HepG2 (cell line): ENCODE results near the gene BCL11B. TPM values are rescaled to one million over a fixed set of nuclear protein-coding genes. Genes with fewer than 3 reads are reported as not detected.

Source experiments
- ATAC-seq: fragments of 200-7000 bp; cut with Tn5 transposase; 3 replicates; pipeline ENCODE4 v1.9.1; 2020; ENCODE audit warnings: mild to moderate bottlenecking, moderate library complexity
- BruUV-seq: library from RNA; stranded (reverse); fragments of 400-500 nt; replicated peaks from 2 replicates; lab custom pipeline; 2021; lab: Mats Ljungman, UMichigan
- CTCF ChIA-PET: fragments of 300-600 bp; formaldehyde crosslinking; extraction: SDS; loops from one replicate; lab custom pipeline; 2021; ENCODE audit warnings: low total read pairs, inconsistent platforms, low intra/inter-chr PET ratio; lab: Yijun Ruan, JAX
- POLR2A ChIA-PET: fragments of 350-600 bp; sonication (Branson Sonifier 250); formaldehyde crosslinking; loops from one replicate; lab custom pipeline; 2020; ENCODE audit warnings: antibody characterized with exemption, inconsistent platforms; lab: Yijun Ruan, JAX
- DNase-seq: peaks from one replicate; pipeline ENCODE4 v3.0.0-alpha.2; 2015; ENCODE audit warnings: low spot score
- FAIRE-seq: peaks from 3 replicates; lab custom pipeline; 2011; peaks lifted over from hg19 to GRCh38; lab: Jason Lieb, UNC
- H2AFZ ChIP-seq: one replicate; pipeline ENCODE4 v1.6.1; 2011; ENCODE audit warnings: low read length, inconsistent platforms
- H3K27ac ChIP-seq: fragments of 300-600 bp; 3 replicates; pipeline ENCODE4 v1.8.0; 2011; ENCODE audit warnings: mixed run types, mild to moderate bottlenecking, mixed read lengths, low read length, inconsistent platforms; ENCODE audit not compliant: insufficient read depth; ENCODE audit errors: extremely low read length
- H3K27me3 ChIP-seq, 2 experiments: fragments of 200-600 bp in 1 of 2; 2 replicates in 1 of 2; 3 replicates in 1 of 2; pipeline versions ENCODE4 v1.6.0 to v1.8.0; 2011; ENCODE audit warnings: low read length in 2 of 2, mild to moderate bottlenecking in 2 of 2, moderate library complexity in 2 of 2, inconsistent platforms in 1 of 2; ENCODE audit not compliant: insufficient read depth in 2 of 2, control insufficient read depth in 1 of 2
- H3K36me3 ChIP-seq, 2 experiments: fragments of 200-600 bp in 1 of 2; replicated peaks in 1 of 2; 2 replicates in 1 of 2; 3 replicates in 1 of 2; pipeline versions ENCODE4 v1.5.1 to v1.8.0; 2011; ENCODE audit warnings: low read length in 2 of 2, inconsistent platforms in 1 of 2; ENCODE audit not compliant: insufficient read depth in 2 of 2, control insufficient read depth in 1 of 2
- H3K4me1 ChIP-seq: 2 replicates; pipeline ENCODE4 v1.5.1; 2012; ENCODE audit warnings: low read length, inconsistent platforms; ENCODE audit not compliant: insufficient read depth
- H3K4me2 ChIP-seq: 2 replicates; pipeline ENCODE4 v1.6.0; 2011; ENCODE audit warnings: low read depth, low read length, inconsistent platforms
- H3K4me3 ChIP-seq, 3 experiments: fragments of 200-600 bp in 1 of 3; sonication (generic), shearing (Covaris generic) in 1 of 3; replicated peaks in 1 of 3; 2 replicates each; pipeline ENCODE4 v1.5.1; 2011 to 2016; ENCODE audit warnings: low read length in 3 of 3, inconsistent platforms in 2 of 3, low read depth in 2 of 3, mild to moderate bottlenecking in 2 of 3, control low read depth in 1 of 3, mixed read lengths in 1 of 3; ENCODE audit not compliant: insufficient read depth in 1 of 3
- H3K79me2 ChIP-seq: one replicate; pipeline ENCODE4 v1.6.1; 2011; ENCODE audit warnings: low read length, inconsistent platforms; ENCODE audit not compliant: insufficient read depth
- H3K9ac ChIP-seq: 2 replicates; pipeline ENCODE4 v1.6.0; 2011; ENCODE audit warnings: mild to moderate bottlenecking, low read depth, low read length, inconsistent platforms; ENCODE audit not compliant: insufficient read depth
- H3K9me3 ChIP-seq: 2 replicates; pipeline ENCODE4 v1.5.1; 2012; ENCODE audit warnings: mild to moderate bottlenecking, low read length
- H4K20me1 ChIP-seq: 2 replicates; pipeline ENCODE4 v1.6.0; 2011; ENCODE audit warnings: inconsistent platforms, mild to moderate bottlenecking, low read length, moderate library complexity; ENCODE audit not compliant: insufficient read depth
- ATF7 ChIP-seq, 2 experiments: fragments of 450-650 bp in 1 of 2; sonication (generic) in 1 of 2; formaldehyde crosslinking in 1 of 2; IDR thresholded peaks; 2 replicates each; pipeline versions ENCODE4 v1.4.0 to v1.6.1; 2016 to 2020; ENCODE audit warnings: antibody characterized with exemption in 1 of 2, mild to moderate bottlenecking in 1 of 2, missing genetic modification reagents in 1 of 2
- ELK4 ChIP-seq: sonication (generic); formaldehyde crosslinking; IDR thresholded peaks from 2 replicates; pipeline ENCODE4 v1.9.0; 2021; ENCODE audit warnings: missing genetic modification reagents, borderline replicate concordance
- FOXA3 ChIP-seq: IDR thresholded peaks from 2 replicates; pipeline ENCODE4 v1.6.1; 2016; ENCODE audit warnings: missing genetic modification reagents, missing compliant biosample characterization
- NFIC ChIP-seq: IDR thresholded peaks from 2 replicates; pipeline ENCODE4 v1.6.1; 2012; ENCODE audit warnings: mild to moderate bottlenecking, low read length, inconsistent platforms
- POLR2AphosphoS2 ChIP-seq: IDR thresholded peaks from 2 replicates; pipeline ENCODE4 v1.6.1; 2011; ENCODE audit warnings: low read depth, low read length, improper control_type of control experiment
- PRDM15 ChIP-seq: sonication (generic); formaldehyde crosslinking; IDR thresholded peaks from 2 replicates; pipeline ENCODE4 v1.4.0; 2020; ENCODE audit warnings: missing genetic modification reagents
- ZFP41 ChIP-seq: sonication (generic); formaldehyde crosslinking; IDR thresholded peaks from 2 replicates; pipeline ENCODE4 v1.4.0; 2020; ENCODE audit warnings: mild to moderate bottlenecking, missing genetic modification reagents, borderline replicate concordance
- ZNF552 ChIP-seq: sonication (generic); formaldehyde crosslinking; IDR thresholded peaks from 2 replicates; pipeline ENCODE4 v1.9.0; 2022; ENCODE audit warnings: missing genetic modification reagents, mild to moderate bottlenecking, borderline replicate concordance
- ZNF609 ChIP-seq: sonication (generic); formaldehyde crosslinking; IDR thresholded peaks from 2 replicates; pipeline ENCODE4 v1.4.0; 2020; ENCODE audit warnings: mild to moderate bottlenecking, missing genetic modification reagents, borderline replicate concordance
- ZZZ3 ChIP-seq: sonication (generic); formaldehyde crosslinking; IDR thresholded peaks from 2 replicates; pipeline ENCODE4 v1.4.0; 2020; ENCODE audit warnings: missing genetic modification reagents, mild to moderate bottlenecking, borderline replicate concordance
- WGBS: methylation state at CpG from one replicate; pipeline ENCODE4 v1.1.6; 2017; ENCODE audit warnings: low lambda C conversion rate; 5-methylcytosine and 5-hydroxymethylcytosine counted together
- in situ Hi-C: cut with HindIII; loops from 2 replicates; pipeline ENCODE4 v1.10.0; 2017; ENCODE audit warnings: low pct_unique_long_range_greater_than_20kb; ENCODE audit not compliant: extremely low pct_ligation_motif_present
- intact Hi-C: fragments of 100-400 bp; cut with micrococcal nuclease; formaldehyde crosslinking; loops from one replicate; pipeline ENCODE4 v1.10.0; 2022; ENCODE audit not compliant: unreplicated experiment
- polyA plus RNA-seq, 8 experiments: library from polyadenylated mRNA; depleted of rRNA in 3 of 8; stranded (reverse) in 7 of 8; unstranded in 1 of 8; fragments of >200 nt; fragmentation: Illumina TruSeq in 4 of 8; extraction: Trizol in 4 of 8; gene quantifications; 2 replicates each; pipeline versions ENCODE4 v1.2.1 to v1.2.3, GENCODE V29; 2011 to 2016; ENCODE audit warnings: low read depth in 4 of 8, missing spikeins in 1 of 8, mixed read lengths in 1 of 8; ENCODE audit not compliant: insufficient read depth in 1 of 8
- total RNA-seq, 5 experiments: library from RNA; depleted of rRNA; stranded (reverse); fragments of >200 nt; fragmentation: Illumina TruSeq; extraction: Trizol; gene quantifications; 2 replicates each; pipeline ENCODE4 v1.2.3, GENCODE V29; 2016; ENCODE audit warnings: low read depth in 1 of 5

Gene BCL11B
- total and polyA plus RNA-seq, 2 of the 13 experiments (the other 11 are each of a cell fraction or from before 2014, with no cell fraction given), result not detected

- in situ Hi-C loops, result no loop called here
- Histone ChIP-seq H3K4me2 (no peak overlapping the region), H2AFZ (no peak overlapping the region), H3K79me2 (no peaks in the 10 kb centered on the region), H3K9me3 (no peaks in the 10 kb centered on the region), H3K36me3 (no peaks in the 10 kb centered on the region), H4K20me1 (0 out of 2 replicates have a peak, but pooled peaks cover 2% of the 10 kb centered on the region), H3K4me3 (no peak overlapping the region), H3K27ac (no peak overlapping the region), H3K9ac (no peak overlapping the region), H3K27me3 (peaks cover 0 to 20% of the 10 kb centered on the region in 2 experiments; a peak in 3 of 5 replicates), H3K4me1 (no peaks in the 10 kb centered on the region)
- DNase-seq (no peak), ATAC-seq (no peak), FAIRE-seq (no peak)
- no TSS peak for BruUV-seq
- CTCF ChIA-PET, result no interaction called here
- POLR2A ChIA-PET, result no interaction called here
- 28% methylated on average over 7 of the region's 13 CpGs for WGBS
- intact Hi-C loops, result no loop called here
- no peak for TF ChIP-seq ZNF609 (CRISPR knock-in tag)
- no peak for TF ChIP-seq ELK4 (CRISPR knock-in tag)
- TF ChIP-seq FOXA3 (CRISPR knock-in tag), result no peak
- TF ChIP-seq NFIC, result no peak
- TF ChIP-seq POLR2AphosphoS2, result no peak
- TF ChIP-seq ZFP41 (CRISPR knock-in tag), result no peak
- TF ChIP-seq PRDM15 (CRISPR knock-in tag), result no peak
- no peak for TF ChIP-seq ATF7 (IDR thresholded peaks at IDR 0.05)
- no peak for TF ChIP-seq ATF7 (CRISPR knock-in tag; IDR thresholded peaks at IDR 0.05)
- TF ChIP-seq ZZZ3, result no peak
- TF ChIP-seq ZNF552 (CRISPR knock-in tag), result no peak
These were observed 46.4 kb downstream of the BCL11B start for GRCh38 chr14:99225436-99226203.
